Upper lobe of right lung (tissue), 1 donor: ENCODE data around the gene MED15. TPM values are rescaled to one million over a fixed set of nuclear protein-coding genes. Genes with fewer than 3 reads are reported as not detected.
"Not testable (repeated sequence)": the region's sequence is repeated elsewhere in the genome, so short reads cannot be mapped to it uniquely, and the experiment has no call there.

Source experiments
- ATAC-seq: fragments of 200-7000 bp; cut with Tn5 transposase; one replicate; pipeline ENCODE4 v1.9.1; 2020; ENCODE audit warnings: mild to moderate bottlenecking, moderate library complexity
- DNase-seq: peaks from one replicate; pipeline ENCODE4 v3.0.0-alpha.2; 2020
- H3K27ac ChIP-seq: fragments of 200-600 bp; one replicate; pipeline ENCODE4 v1.8.0; 2022
- H3K27me3 ChIP-seq: fragments of 200-600 bp; one replicate; pipeline ENCODE4 v1.8.0; 2022; ENCODE audit warnings: mild to moderate bottlenecking
- H3K36me3 ChIP-seq: fragments of 200-600 bp; one replicate; pipeline ENCODE4 v1.8.0; 2022
- H3K4me1 ChIP-seq: fragments of 200-600 bp; one replicate; pipeline ENCODE4 v1.8.0; 2022
- H3K4me3 ChIP-seq: fragments of 200-600 bp; one replicate; pipeline ENCODE4 v1.8.0; 2022; ENCODE audit warnings: mild to moderate bottlenecking
- H3K9me3 ChIP-seq: fragments of 200-600 bp; one replicate; pipeline ENCODE4 v1.8.0; 2022
- CTCF ChIP-seq: fragments of 200-600 bp; IDR thresholded peaks from one replicate; pipeline ENCODE4 v1.8.0; 2022; ENCODE audit warnings: antibody characterized with exemption
- intact Hi-C: fragments of 100-400 bp; cut with DNase I; formaldehyde crosslinking; loops from one replicate; pipeline ENCODE4 v1.11.0; 2022
- total RNA-seq: library from RNA; stranded (reverse); fragmentation: NEBNext Ultra II Directional; extraction: Animal tissue kit (Norgen Biotek cat#: 25700); gene quantifications from one replicate; pipeline ENCODE4 v1.2.1, GENCODE V29; 2021
- donor health status: DM: no; HTN: yes; CAD: no; lungs with severe emphysema.

Gene MED15
- total RNA-seq, 1 donor from 2014 or later = 96.9 TPM

GRCh38 chr22:20495861-20496681 lies 11.3 kb upstream of the MED15 start:
- Histone ChIP-seq H3K4me3 (peak overlapping the region; percentile 83), H3K4me1 (peaks cover 16% of the 10 kb centered on the region), H3K36me3 (peaks cover 4% of the 10 kb centered on the region), H3K27ac (peak overlapping the region; percentile 86), H3K27me3 (no peaks in the 10 kb centered on the region), H3K9me3 (no peaks in the 10 kb centered on the region)
- DNase-seq = peak; percentile 97
- TF ChIP-seq CTCF = peak; percentile 86
- intact Hi-C loops = no loop called here
- ATAC-seq = peak; percentile 96

GRCh38 chr22:20497426-20497825 lies 10.0 kb upstream of the MED15 start:
- Histone ChIP-seq H3K27me3 (no peaks in the 10 kb centered on the region), H3K4me3 (no peak overlapping the region), H3K4me1 (peaks cover 16% of the 10 kb centered on the region), H3K36me3 (peaks cover 4% of the 10 kb centered on the region), H3K9me3 (no peaks in the 10 kb centered on the region), H3K27ac (no peak overlapping the region)
- ATAC-seq (no peak), DNase-seq (no peak)
- intact Hi-C loops = no loop called here
- no peak for TF ChIP-seq CTCF

GRCh38 chr22:20498913-20499312 lies 8.5 kb upstream of the MED15 start:
- Histone ChIP-seq H3K27me3 (no peaks in the 10 kb centered on the region), H3K36me3 (peaks cover 4% of the 10 kb centered on the region), H3K4me1 (peaks cover 15% of the 10 kb centered on the region), H3K27ac (no peak overlapping the region), H3K9me3 (no peaks in the 10 kb centered on the region), H3K4me3 (no peak overlapping the region)
- no peak for TF ChIP-seq CTCF
- DNase-seq (no peak), ATAC-seq (no peak)
- intact Hi-C loops = no loop called here

GRCh38 chr22:20499769-20500168 lies 7.6 kb upstream of the MED15 start:
- DNase-seq = no peak
- no peak for ATAC-seq
- Histone ChIP-seq H3K27me3 (no peaks in the 10 kb centered on the region), H3K27ac (no peak overlapping the region), H3K4me1 (peaks cover 7% of the 10 kb centered on the region), H3K9me3 (no peaks in the 10 kb centered on the region), H3K36me3 (peaks cover 4% of the 10 kb centered on the region), H3K4me3 (no peak overlapping the region)
- intact Hi-C loops = no loop called here
- no peak for TF ChIP-seq CTCF

GRCh38 chr22:20503816-20504215 lies 3.6 kb upstream of the MED15 start:
- no peak for DNase-seq
- Histone ChIP-seq H3K4me1 (peaks cover 4% of the 10 kb centered on the region), H3K27ac (no peak overlapping the region), H3K27me3 (no peaks in the 10 kb centered on the region), H3K4me3 (no peak overlapping the region), H3K36me3 (peaks cover 4% of the 10 kb centered on the region), H3K9me3 (no peaks in the 10 kb centered on the region)
- ATAC-seq = no peak
- TF ChIP-seq CTCF = no peak
- intact Hi-C loops = no loop called here

GRCh38 chr22:20504293-20504922 lies 3.0 kb upstream of the MED15 start:
- H3K4me3 ChIP-seq, DNase-seq, ATAC-seq, H3K27ac ChIP-seq, H3K36me3 ChIP-seq, H3K4me1 ChIP-seq, H3K9me3 ChIP-seq, intact Hi-C loops, H3K27me3 ChIP-seq: not testable (repeated sequence)
